Measurements from ENCODE around the gene PDGFA.
"Not testable (repeated sequence)": the region's sequence is repeated elsewhere in the genome, so short reads cannot be mapped to it uniquely, and the experiment has no call there.

Gene PDGFA

GRCh38 chr7:551615-551970 is 31.9 kb upstream of the PDGFA start:
- not testable (repeated sequence) for DNase-seq

- no peak for DNase-seq
Observed at GRCh38 chr7:550881-551614, 31.4 kb upstream of the PDGFA start.

- DNase-seq, result no peak
Observed at GRCh38 chr7:549891-550625, 30.4 kb upstream of the PDGFA start.

- DNase-seq, result no peak
Observed at GRCh38 chr7:549066-549890, 29.6 kb upstream of the PDGFA start.

- DNase-seq, result no peak
Observed at GRCh38 chr7:548401-548800, 28.8 kb upstream of the PDGFA start.

- no peak for DNase-seq
Observed at GRCh38 chr7:545470-545869, 25.8 kb upstream of the PDGFA start.

- DNase-seq, result no peak
Observed at GRCh38 chr7:544338-545221, 24.9 kb upstream of the PDGFA start.

- no peak for DNase-seq
Observed at GRCh38 chr7:543501-544337, 24.1 kb upstream of the PDGFA start.

- DNase-seq, result no peak
Observed at GRCh38 chr7:542713-543500, 23.3 kb upstream of the PDGFA start.

- DNase-seq, result no peak
Observed at GRCh38 chr7:542131-542712, 22.6 kb upstream of the PDGFA start.

- DNase-seq, result no peak
Observed at GRCh38 chr7:541661-542060, 22.0 kb upstream of the PDGFA start.

GRCh38 chr7:540997-541396 is 21.4 kb upstream of the PDGFA start:
- no peak for DNase-seq

- no peak for DNase-seq
Observed at GRCh38 chr7:540579-540978, 20.9 kb upstream of the PDGFA start.

- no peak for DNase-seq
Observed at GRCh38 chr7:539731-540411, 20.2 kb upstream of the PDGFA start.

GRCh38 chr7:538764-539685 is 19.4 kb upstream of the PDGFA start:
- DNase-seq, result no peak

- no peak for DNase-seq
Observed at GRCh38 chr7:537911-538634, 18.4 kb upstream of the PDGFA start.

- DNase-seq, result no peak
Observed at GRCh38 chr7:536231-536630, 16.6 kb upstream of the PDGFA start.

GRCh38 chr7:534959-535358 is 15.3 kb upstream of the PDGFA start:
- DNase-seq, result no peak
